NCI-H510A treated with DMSO at 0.1 percent for 48 hours (cell line): ENCODE measurements around the gene TMTC2.
"Not testable (repeated sequence)": the region's sequence is repeated elsewhere in the genome, so short reads cannot be mapped to it uniquely, and the experiment has no call there.

Experiments
- DNase-seq: peaks from one replicate; lab custom pipeline; 2025; lab: John Stamatoyannopoulos, UW

Gene TMTC2

GRCh38 chr12:82728710-82729109 lies 42.0 kb downstream of the TMTC2 start:
- DNase-seq: no peak

DNA sequence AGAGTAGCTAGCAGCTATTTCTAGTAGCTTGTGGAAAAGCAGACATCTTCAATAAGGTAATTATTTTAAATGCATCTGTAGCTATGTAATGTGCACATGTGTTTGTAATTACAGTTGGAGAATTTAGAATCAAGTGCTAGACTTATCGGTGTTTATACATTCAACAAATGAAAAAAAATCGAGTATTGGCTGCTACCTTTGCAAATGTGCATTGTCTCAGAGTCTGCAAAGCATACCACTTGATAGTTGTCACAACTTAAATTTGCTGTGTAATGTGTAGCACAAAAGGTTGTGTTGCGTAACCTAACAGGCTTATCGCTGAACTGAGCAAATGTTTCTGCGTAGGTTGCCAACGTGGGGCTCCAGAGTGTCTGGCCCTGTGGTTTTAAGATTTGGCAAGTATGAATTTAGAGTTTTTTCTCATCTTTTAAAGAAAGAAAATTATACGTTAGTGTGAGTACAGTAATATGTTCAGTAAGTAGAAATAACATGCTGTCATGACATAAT lies 44.3 kb downstream of the TMTC2 start:
- no peak for DNase-seq

DNA sequence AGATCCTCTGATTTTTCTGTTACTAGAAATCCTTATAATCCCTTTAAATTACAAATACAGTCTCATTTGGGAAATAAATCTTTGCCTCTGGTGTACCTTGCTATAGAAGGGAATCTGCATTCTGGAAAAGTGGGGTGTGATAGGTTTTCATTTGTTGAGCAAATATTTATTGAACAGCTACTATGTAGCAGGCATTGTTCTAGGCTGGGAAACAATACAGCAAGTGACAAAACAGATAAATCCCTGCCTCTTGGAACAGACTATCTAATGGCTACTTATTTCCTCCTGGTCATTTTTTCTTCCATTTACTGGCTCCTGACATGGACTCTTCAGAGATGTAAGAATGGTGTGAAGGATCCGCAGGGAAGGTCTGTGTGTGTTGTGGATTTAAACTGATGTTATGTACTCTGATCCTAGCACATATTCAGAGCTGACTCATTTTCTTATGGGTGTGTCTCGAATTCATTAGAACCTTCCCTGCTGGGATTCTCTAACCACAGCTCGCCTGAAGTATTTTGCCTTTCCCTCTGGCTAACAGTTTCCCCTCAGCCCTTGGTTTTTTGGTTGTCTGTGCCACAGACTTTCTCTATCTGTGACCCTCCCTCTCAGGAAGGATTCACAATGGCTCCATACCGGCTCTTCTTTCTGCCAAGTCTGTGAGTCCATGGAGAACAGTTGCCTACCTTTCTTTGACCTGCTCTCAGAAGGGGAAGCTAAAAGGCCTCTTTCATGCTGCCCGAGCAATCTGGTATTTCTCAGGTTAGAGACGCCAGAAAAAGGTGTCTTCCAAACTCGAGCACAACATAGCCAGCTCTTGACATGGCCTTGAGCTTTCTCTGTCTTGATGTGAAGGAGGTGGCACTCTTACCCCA lies 53.7 kb downstream of the TMTC2 start:
- no peak for DNase-seq

- DNase-seq: no peak
Measured at GRCh38 chr12:82745063-82745674, 58.5 kb downstream of the TMTC2 start.

DNA sequence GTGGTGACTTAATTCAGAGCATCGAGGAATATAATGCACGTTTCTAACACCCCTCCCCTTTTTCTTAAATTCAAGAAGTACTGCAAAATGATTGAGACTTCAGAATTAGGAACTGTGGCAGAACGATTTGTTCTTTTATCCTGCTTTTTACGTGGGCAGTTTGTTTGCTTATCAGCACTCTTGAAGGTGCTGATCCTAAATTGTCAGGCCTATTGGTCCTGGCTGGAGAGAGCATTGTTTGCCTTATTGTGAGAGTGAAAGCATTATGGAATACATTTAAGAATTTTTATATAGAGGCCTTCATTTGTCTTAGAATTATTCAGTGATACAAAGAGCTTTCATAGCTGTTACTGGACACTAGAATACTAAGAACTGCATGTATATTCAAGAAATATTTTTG lies 59.1 kb downstream of the TMTC2 start:
- DNase-seq: no peak

GRCh38 chr12:82746668-82747067 lies 60.0 kb downstream of the TMTC2 start:
- no peak for DNase-seq

DNA sequence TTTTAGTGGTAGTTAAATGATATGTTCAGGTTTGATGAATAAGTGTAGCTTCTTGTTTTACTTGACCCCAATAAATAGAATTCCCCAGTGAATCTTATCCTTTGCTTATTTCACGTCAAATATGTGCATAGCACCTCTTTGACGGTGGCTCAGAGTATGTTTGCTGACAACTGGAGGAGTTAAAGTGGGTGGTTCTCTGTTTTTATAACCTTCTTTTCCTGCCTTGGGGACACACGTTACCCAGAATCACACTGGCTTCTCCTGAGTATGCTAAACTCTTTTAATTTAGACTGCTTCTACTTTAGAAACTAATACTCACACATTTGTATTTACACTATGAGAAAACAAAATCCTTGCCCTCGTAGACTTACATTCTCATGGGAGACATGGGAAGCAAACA lies 62.3 kb downstream of the TMTC2 start:
- DNase-seq: no peak

DNA sequence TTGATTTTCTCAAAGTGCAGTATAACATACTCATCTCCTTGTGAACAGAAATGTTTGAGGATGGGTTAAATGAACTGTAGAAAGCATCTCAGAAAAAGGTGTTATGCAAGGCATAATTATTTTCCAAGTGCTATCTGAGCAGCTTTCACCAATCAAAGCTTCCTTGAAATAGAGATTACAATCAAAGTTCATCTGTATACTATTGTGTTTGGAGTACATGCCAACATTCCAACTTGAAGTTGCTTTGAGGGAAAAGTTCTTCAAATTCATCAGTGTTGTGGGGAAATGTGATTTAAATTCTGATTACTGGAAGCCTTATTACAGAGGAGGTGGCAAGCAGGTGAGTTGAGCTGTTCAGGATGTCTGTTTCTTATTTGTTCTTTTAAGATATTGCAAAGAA lies 68.2 kb downstream of the TMTC2 start:
- DNase-seq: no peak

DNA sequence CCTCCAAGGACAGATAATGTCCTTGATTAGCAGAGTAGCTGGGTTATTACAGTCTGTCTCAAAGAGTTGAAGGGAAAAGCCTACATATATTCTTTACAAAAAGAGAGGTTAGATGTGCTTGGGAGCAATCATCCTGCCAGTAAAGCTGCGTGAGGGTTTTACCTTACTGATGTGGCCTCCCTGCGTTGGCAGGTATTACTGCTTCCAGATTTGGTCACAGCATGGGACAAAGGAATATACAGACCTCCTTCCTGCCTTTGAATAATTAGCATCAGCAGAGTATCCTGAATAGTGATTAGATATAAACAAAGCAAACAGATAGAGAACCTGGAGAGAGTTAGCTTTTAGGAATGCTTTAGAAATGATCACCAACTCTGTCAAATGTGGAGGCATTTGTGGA lies 69.6 kb downstream of the TMTC2 start:
- no peak for DNase-seq

- DNase-seq: no peak
Measured at GRCh38 chr12:82757059-82757458, 70.4 kb downstream of the TMTC2 start.

DNA sequence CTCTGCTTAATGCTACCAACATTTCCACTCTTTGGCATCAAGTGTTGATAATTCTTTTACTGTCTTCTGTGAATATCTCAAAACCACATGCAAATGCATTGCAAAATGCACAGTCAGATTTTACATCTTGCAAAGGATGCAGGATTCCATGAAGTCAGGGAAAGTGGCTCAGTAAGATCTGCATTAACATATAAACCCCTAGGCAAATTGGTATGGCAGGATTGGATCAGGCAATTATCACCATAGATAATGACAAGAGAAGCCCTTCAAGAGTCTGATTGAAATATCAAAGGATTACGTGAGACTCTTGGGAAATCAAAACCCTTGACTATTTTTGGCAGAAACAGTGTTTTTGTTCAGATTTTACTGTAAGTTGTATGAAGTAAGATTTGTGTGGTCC lies 71.0 kb downstream of the TMTC2 start:
- no peak for DNase-seq

DNA sequence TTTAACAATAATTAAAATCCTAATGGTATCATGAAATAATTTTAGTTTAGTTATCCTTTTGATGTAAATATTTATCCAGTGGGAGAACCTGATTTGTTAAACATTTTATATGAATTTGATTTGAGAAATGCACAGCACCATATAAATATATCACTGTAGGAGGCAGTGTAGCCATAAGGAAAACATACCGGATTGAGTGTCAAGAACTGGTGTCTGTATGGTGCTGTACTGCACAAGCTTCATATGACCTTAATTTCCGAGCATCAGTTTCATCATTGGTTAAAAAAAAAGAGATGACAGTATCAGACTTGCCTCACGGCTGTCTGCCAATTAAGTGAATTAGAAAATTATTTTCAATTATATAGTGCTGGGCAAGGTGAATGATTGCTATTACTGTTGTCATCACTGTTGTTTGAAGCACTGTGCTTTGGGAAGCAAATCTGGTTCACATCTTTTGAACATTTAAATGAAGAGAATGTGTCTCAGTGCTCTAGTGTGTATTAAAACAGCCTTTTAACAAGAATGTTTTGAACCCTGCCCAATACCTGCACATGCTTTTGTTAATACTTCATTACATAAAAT lies 72.1 kb downstream of the TMTC2 start:
- DNase-seq: no peak

DNA sequence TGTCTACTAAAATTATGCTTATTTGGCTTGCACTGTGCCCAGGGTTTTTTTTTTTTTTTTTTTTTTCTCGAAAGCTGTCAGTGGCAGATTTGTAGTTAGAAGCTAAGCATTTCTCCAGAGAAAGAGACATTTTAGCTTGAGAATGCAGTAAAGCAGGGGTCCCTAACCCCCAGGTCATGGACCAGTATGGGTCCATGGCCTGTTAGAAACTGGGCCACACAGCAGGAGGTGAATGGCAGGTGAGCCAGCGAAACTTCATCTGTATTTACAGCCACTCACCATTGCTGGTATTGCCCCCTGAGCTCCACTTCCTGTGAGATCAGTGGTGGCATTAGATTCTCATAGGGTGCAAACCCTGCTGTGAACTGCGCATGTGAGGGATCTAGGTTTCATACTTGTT lies 73.7 kb downstream of the TMTC2 start:
- DNase-seq: no peak

GRCh38 chr12:82765206-82765605 lies 78.5 kb downstream of the TMTC2 start:
- DNase-seq: not testable (repeated sequence)

DNA sequence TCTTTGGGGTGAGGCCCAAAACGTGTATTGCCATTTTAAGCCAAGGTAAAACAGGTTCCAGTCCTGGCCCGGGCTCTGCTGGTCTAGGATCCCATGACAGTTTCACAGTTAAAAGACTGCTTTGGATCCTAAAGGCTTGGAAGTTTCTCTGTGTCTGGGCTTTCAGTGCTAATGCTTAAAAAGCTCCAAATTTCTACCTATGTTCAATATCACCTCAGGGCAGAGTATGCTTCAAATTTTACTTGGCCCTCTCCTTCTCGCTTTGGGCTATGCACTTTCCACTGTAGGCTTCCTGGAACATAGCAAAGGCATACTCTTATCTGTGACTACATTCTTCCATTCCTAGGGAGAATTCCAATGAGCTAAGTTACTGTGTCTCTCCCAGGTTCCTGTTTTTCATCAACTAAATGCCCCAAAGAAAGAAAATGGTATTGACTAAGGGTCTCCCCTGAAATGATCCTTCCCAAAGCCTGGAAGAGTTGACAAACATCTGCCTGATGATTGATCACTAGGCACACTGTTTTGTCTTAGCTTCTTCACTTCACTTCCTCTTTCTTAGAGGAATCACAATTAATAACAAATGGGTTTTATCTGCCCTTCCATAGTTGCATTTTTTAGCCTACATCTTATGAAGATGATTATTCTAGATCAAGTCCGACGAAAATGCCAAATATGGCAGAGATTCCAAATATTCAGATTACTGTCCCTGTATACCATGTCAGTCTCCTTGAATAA lies 79.4 kb downstream of the TMTC2 start:
- DNase-seq: no peak

DNA sequence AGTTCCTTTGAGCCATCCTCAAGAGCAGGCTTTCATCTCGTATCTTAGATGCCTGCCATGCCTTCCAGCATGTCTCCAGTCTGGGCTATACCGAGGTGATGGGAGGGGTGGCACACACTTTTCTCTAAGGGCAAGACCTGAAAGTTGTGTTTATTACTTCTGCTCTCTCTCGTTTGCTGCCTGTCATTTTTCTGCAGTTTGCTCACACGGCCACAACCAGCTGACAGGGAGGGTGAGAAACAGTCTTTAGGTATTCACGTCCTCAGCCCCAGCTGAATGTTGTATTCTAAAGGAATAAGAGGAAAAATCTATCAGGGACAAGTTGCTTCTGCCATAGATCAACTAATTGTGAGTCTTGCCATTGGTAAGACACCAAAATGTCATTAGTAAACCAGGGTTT lies 88.0 kb downstream of the TMTC2 start:
- DNase-seq: no peak

GRCh38 chr12:82780517-82780916 lies 93.8 kb downstream of the TMTC2 start:
- DNase-seq: no peak

DNA sequence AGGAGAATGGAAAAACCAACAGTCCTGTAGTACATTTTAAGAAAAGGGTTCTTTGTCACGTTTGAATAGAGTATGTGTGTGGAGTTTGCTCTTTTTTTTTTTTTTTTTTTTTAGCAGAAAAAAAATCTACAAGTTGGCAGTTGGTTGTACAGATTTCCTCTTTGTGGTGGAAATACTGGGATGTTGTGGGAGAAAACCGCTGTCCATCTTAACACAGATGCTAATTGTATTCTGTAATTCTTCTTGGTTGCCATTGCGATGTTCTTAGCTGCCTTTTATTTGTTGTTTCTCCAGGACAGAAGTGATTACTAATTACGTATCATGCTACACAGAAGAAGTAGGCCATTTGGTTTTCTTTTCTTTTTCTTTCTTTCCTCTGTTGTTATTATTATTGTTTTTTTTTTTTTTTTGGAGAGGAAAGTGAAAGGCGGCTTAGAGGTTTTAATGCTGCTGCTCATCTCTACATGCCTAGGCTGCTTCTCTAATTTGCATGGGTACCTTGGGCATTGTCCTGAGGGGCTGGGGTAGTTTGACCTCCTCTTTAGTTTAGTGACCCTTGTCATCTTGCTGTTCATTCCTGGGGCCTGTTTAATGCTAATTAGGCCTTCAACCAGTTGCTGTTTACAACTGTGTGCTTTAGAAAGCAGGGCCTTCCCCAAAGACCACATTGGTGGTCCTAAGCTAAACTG lies 94.7 kb downstream of the TMTC2 start:
- no peak for DNase-seq

GRCh38 chr12:82783435-82783834 lies 96.7 kb downstream of the TMTC2 start:
- DNase-seq: no peak

DNA sequence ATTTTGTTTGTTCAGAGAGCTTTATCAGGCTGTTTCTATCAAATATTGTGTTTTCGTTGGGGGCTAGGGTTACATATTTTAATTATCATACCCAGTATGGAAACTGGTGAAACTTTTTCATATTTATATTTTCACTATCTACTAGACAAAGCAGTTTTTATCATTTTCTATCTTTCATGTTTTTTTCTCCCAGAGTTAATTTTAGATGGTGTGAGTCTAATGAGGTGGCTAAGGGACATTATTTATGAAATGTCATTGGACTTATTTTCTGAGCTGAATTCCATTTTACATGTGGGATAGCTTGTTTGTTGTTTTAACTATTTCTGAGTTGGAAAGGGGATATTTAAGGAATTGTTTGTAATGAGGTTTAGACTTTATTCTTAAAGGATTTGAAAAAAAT lies 100.3 kb downstream of the TMTC2 start:
- DNase-seq: no peak

GRCh38 chr12:82788594-82788993 lies 101.9 kb downstream of the TMTC2 start:
- no peak for DNase-seq

- peak; percentile 30 for DNase-seq
Measured at GRCh38 chr12:82789674-82790073, 103.0 kb downstream of the TMTC2 start.
